A673 (cell line): ENCODE measurements around the gene HOXD1. TPM values are rescaled to one million over a fixed set of nuclear protein-coding genes. Genes with fewer than 3 reads are reported as not detected.

Source experiments
- BruUV-seq: library from RNA; stranded (reverse); fragments of 400-500 nt; replicated peaks from 2 replicates; lab custom pipeline; 2021; lab: Mats Ljungman, UMichigan
- CTCF ChIA-PET: fragments of 300-600 bp; sonication (Branson Sonifier 250); formaldehyde crosslinking; loops from one replicate; lab custom pipeline; 2022; ENCODE audit warnings: antibody characterized with exemption; lab: Charles Lee
- POLR2A ChIA-PET: fragments of 300-600 bp; sonication (Branson Sonifier 250); formaldehyde crosslinking; loops from one replicate; lab custom pipeline; 2022; ENCODE audit warnings: antibody characterized with exemption; ENCODE audit not compliant: low non-redundant PET; lab: Charles Lee
- DNase-seq: peaks from one replicate; pipeline ENCODE4 v3.0.0-alpha.2; 2015; ENCODE audit warnings: low spot score
- H3K27ac ChIP-seq: fragments of 200-600 bp; sonication (generic); 2 replicates; pipeline ENCODE4 v1.5.1; 2016; ENCODE audit warnings: mixed run types, low read depth, mild to moderate bottlenecking, mixed read lengths, antibody characterized with exemption, low read length; ENCODE audit not compliant: poor library complexity, severe bottlenecking
- H3K27me3 ChIP-seq: fragments of 200-600 bp; sonication (generic); replicated peaks from 2 replicates; pipeline ENCODE4 v1.6.1; 2017; ENCODE audit warnings: mixed run types, low read depth, mild to moderate bottlenecking, mixed read lengths, antibody characterized with exemption, low read length; ENCODE audit not compliant: insufficient read depth, poor library complexity
- H3K36me3 ChIP-seq: fragments of 200-600 bp; sonication (generic); 2 replicates; pipeline ENCODE4 v1.6.1; 2016; ENCODE audit warnings: mixed run types, mild to moderate bottlenecking, mixed read lengths, antibody characterized with exemption, low read length; ENCODE audit not compliant: insufficient read depth, poor library complexity, severe bottlenecking
- H3K4me1 ChIP-seq: fragments of 200-600 bp; sonication (generic); 2 replicates; pipeline ENCODE4 v1.6.1; 2017; ENCODE audit warnings: mixed run types, mild to moderate bottlenecking, mixed read lengths, antibody characterized with exemption, low read length; ENCODE audit not compliant: insufficient read depth, poor library complexity, severe bottlenecking
- H3K4me3 ChIP-seq: fragments of 200-600 bp; sonication (generic); 2 replicates; pipeline ENCODE4 v1.5.1; 2016; ENCODE audit warnings: low read depth, mixed run types, mild to moderate bottlenecking, mixed read lengths, low read length; ENCODE audit not compliant: poor library complexity, severe bottlenecking
- H3K9me3 ChIP-seq: fragments of 200-600 bp; sonication (generic); 2 replicates; pipeline ENCODE4 v1.6.1; 2016; ENCODE audit warnings: mixed run types, low read depth, mild to moderate bottlenecking, mixed read lengths, antibody characterized with exemption, low read length; ENCODE audit not compliant: poor library complexity, severe bottlenecking
- EZH2 ChIP-seq: fragments of 200-600 bp; sonication (generic); IDR thresholded peaks from 2 replicates; pipeline ENCODE4 v1.6.1; 2017; ENCODE audit warnings: borderline replicate concordance, low read depth, mild to moderate bottlenecking, mixed read lengths, antibody characterized with exemption, low read length; ENCODE audit not compliant: poor library complexity, severe bottlenecking
- intact Hi-C: fragments of 100-400 bp; cut with micrococcal nuclease; formaldehyde crosslinking; loops from one replicate; pipeline ENCODE4 v1.10.0; 2022; ENCODE audit not compliant: unreplicated experiment
- total RNA-seq: library from RNA; stranded (reverse); gene quantifications from 2 replicates; pipeline ENCODE4 v1.2.3, GENCODE V29; 2021
- TF ChIP-seq, protein P1 (sequence below): fragments of 300-800, 200-600 bp; sonication (generic); conservative IDR thresholded peaks from 2 replicates; pipeline ENCODE4 v1.5.1; 2017; ENCODE audit warnings: low read depth, mild to moderate bottlenecking, antibody characterized with exemption, low read length, moderate library complexity, mixed read lengths

Gene HOXD1
- total RNA-seq, 1 experiment from 2014 or later = not detected

DNA sequence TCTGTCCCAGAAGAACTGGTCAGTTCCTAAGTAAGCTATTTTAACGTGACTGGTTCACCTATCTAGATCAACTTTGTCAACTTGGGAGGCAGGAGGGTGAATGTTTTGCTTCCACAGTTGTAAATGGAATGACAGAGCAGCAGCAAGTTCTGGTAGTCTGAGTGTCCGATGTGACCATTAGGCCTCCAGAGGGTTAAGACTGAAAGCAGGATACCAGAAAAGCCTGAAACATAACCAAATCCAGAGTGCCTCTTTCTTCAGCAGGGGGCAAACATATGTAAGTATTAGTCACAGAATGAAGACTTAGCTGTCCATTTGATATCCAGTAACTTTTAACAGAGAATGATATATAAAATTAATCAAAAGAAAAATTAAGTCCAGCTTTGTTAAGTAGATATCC, 22.2 kb upstream of the HOXD1 start:
- no TSS peak for BruUV-seq
- no peak for TF ChIP-seq EZH2
- TF ChIP-seq, protein P1, sequence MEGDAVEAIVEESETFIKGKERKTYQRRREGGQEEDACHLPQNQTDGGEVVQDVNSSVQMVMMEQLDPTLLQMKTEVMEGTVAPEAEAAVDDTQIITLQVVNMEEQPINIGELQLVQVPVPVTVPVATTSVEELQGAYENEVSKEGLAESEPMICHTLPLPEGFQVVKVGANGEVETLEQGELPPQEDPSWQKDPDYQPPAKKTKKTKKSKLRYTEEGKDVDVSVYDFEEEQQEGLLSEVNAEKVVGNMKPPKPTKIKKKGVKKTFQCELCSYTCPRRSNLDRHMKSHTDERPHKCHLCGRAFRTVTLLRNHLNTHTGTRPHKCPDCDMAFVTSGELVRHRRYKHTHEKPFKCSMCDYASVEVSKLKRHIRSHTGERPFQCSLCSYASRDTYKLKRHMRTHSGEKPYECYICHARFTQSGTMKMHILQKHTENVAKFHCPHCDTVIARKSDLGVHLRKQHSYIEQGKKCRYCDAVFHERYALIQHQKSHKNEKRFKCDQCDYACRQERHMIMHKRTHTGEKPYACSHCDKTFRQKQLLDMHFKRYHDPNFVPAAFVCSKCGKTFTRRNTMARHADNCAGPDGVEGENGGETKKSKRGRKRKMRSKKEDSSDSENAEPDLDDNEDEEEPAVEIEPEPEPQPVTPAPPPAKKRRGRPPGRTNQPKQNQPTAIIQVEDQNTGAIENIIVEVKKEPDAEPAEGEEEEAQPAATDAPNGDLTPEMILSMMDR = no peak
- no peaks in the 10 kb centered on the region for H3K9me3 ChIP-seq
- ChIA-PET CTCF (interaction anchor here (1.2 kb wide), 1 partner anchor 486 kb away, joined by 4 read pairs; no protein-coding TSS in a partner anchor), POLR2A (no interaction called here)
- no peak overlapping the region for H3K27ac ChIP-seq
- H3K27me3 ChIP-seq = no peaks in the 10 kb centered on the region
- intact Hi-C loops = no loop called here
- H3K4me1 ChIP-seq = no peaks in the 10 kb centered on the region
- H3K4me3 ChIP-seq = no peak overlapping the region
- no peak for DNase-seq
- H3K36me3 ChIP-seq = peaks cover 3% of the 10 kb centered on the region

DNA sequence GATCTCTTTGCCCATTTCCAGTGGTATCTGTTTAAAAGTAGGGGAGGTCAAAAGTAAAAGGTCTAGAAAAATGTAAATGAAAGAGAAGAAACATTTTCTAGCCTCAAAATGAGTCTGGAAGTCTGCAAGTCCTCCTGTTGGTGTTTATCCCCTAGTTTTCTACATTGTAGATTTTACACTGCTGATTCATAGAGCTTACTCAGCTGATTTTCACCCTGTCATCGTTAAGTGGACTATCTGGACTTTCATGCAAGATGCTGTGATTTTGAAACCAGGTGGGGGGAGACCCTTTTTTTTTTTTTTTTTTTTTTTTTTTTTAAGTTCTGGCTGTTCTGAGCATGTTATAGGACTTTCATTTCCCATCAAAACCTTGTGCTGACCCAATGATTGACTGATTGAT, 21.1 kb upstream of the HOXD1 start:
- DNase-seq = no peak
- Histone ChIP-seq H3K27me3 (no peaks in the 10 kb centered on the region), H3K4me3 (no peak overlapping the region), H3K9me3 (no peaks in the 10 kb centered on the region), H3K4me1 (no peaks in the 10 kb centered on the region), H3K36me3 (peaks cover 3% of the 10 kb centered on the region), H3K27ac (no peak overlapping the region)
- CTCF ChIA-PET = no interaction called here
- no peak for TF ChIP-seq EZH2
- TF ChIP-seq, protein P1 = no peak
- POLR2A ChIA-PET = no interaction called here
- BruUV-seq = no TSS peak
- intact Hi-C loops = no loop called here

DNA sequence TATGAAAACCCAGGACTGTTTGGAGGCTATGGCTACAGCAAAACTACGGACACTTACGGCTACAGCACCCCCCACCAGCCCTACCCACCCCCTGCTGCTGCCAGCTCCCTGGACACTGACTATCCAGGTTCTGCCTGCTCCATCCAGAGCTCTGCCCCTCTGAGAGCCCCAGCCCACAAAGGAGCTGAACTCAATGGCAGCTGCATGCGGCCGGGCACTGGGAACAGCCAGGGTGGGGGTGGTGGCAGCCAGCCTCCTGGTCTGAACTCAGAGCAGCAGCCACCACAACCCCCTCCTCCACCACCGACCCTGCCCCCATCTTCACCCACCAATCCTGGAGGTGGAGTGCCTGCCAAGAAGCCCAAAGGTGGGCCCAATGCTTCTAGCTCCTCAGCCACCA, 19.3 kb upstream of the HOXD1 start:
- no peak overlapping the region for H3K27ac ChIP-seq
- no peaks in the 10 kb centered on the region for H3K9me3 ChIP-seq
- CTCF ChIA-PET = no interaction called here
- H3K4me1 ChIP-seq = peaks cover 17% of the 10 kb centered on the region
- no peak for DNase-seq
- POLR2A ChIA-PET = no interaction called here
- no TSS peak for BruUV-seq
- H3K27me3 ChIP-seq = no peaks in the 10 kb centered on the region
- H3K36me3 ChIP-seq = peaks cover 3% of the 10 kb centered on the region
- intact Hi-C loops = no loop called here
- no peak for TF ChIP-seq EZH2
- TF ChIP-seq, protein P1 = no peak
- H3K4me3 ChIP-seq = no peak overlapping the region
